HuH-7 (cell line): ENCODE results near the gene ANKRD55.
"Not testable (repeated sequence)": the region's sequence is repeated elsewhere in the genome, so short reads cannot be mapped to it uniquely, and the experiment has no call there.

Source experiments
- DNase-seq: peaks from one replicate; pipeline ENCODE4 v3.0.0; 2011; ENCODE audit warnings: low spot score

ANKRD55 gene

GRCh38 chr5:56168066-56168478 is 65.1 kb downstream of the ANKRD55 start:
- no peak for DNase-seq

GRCh38 chr5:56167519-56167918 is 65.6 kb downstream of the ANKRD55 start:
- no peak for DNase-seq

DNA sequence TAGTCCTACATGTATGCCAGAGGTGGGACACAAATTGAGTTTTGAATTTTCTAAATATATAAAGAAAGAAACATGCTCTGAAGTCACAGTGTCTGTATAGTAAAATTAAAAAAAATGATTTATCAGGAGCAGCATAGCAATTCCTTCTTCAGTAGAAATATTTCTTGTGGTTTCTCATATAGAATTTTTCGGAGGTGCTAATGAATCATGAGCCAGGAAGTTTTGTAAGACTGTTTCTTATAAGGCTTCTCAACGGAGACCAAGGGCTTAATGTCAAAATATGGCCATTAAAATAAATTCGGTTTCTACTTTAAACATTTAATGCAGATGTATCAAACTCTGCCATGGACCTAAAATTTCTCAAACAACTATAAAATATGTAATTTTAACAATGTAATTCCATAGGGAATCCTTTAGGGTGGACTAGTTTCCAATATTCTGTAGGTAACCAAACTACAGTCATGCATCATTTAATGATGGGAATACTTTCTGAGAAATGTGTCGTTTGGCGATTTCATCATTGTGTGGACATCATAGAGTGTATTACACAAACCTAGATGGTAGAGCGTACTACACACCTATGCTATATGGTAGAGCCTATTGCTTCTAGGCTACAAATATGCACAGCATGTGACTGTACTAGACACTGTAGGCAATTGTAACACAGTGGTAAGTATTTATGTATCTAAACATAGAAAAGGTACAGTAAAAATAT is 66.3 kb downstream of the ANKRD55 start:
- DNase-seq, result no peak

- no peak for DNase-seq
These were observed 68.8 kb downstream of the ANKRD55 start for GRCh38 chr5:56164376-56164775.

- DNase-seq, result no peak
These were observed 71.2 kb downstream of the ANKRD55 start for GRCh38 chr5:56161927-56162326.

GRCh38 chr5:56161439-56161823 is 71.7 kb downstream of the ANKRD55 start:
- DNase-seq, result no peak

- peak; percentile 5 for DNase-seq
These were observed 72.2 kb downstream of the ANKRD55 start for GRCh38 chr5:56160723-56161438.

- no peak for DNase-seq
These were observed 73.6 kb downstream of the ANKRD55 start for GRCh38 chr5:56159521-56159947.

DNA sequence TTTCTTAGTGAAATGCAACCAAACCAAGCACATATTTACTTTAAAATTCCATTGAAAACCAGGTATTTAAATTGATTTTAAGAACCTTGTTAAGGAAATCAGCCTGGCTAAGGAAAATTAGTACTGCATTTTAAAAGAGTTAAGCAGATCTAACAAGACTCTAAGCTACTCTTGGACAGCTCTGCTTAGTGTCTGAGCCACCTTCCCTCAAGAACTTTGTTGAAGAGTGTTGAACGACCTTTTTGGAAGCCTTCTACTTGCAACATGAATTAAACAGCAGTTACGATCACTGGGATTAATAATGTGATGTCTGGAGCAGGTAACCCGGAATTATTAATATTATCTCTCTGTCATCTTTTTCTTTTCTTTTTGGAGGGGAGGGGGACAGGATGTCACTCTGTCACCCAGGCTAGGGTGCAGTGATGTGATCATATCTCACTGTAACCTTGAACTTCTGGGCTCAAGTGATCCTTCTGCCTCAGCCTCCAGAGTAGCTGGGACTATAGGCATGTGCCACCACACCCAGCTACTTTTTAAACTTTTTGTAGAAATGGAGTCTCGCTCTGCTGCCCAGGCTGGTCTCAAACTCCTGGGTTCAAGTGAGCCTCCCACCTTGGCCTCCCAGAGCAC is 74.7 kb downstream of the ANKRD55 start:
- no peak for DNase-seq

- DNase-seq, result not testable (repeated sequence)
These were observed 75.9 kb downstream of the ANKRD55 start for GRCh38 chr5:56157191-56157621.

DNA sequence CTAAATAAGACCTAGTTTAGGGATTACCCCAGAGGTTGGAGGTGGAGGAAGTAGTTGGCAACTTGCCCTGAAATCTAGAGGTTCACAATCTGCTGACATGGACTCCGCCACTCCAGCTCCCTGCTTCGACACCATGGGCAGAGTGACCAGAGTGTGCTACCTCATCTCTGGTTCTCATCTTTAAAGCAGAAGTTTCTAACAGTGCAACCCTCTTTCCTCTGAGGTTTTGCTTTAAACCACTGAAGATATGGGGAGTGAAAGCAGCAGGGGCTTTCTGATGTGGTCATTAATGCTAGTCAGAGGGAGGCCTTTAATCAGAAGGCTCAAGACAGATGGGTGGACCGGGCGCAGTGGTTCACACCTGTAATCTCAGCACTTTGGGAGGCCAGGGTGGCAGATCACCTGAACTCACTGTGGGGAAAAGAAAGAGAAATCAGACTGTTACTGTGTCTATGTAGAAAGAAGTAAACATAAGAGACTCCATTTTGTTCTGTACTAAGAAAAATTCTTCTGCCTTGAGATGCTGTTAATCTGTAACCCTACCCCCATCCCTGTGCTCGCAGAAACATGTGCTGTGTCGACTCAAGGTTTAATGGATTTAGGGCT is 76.4 kb downstream of the ANKRD55 start:
- DNase-seq, result not testable (repeated sequence)

DNA sequence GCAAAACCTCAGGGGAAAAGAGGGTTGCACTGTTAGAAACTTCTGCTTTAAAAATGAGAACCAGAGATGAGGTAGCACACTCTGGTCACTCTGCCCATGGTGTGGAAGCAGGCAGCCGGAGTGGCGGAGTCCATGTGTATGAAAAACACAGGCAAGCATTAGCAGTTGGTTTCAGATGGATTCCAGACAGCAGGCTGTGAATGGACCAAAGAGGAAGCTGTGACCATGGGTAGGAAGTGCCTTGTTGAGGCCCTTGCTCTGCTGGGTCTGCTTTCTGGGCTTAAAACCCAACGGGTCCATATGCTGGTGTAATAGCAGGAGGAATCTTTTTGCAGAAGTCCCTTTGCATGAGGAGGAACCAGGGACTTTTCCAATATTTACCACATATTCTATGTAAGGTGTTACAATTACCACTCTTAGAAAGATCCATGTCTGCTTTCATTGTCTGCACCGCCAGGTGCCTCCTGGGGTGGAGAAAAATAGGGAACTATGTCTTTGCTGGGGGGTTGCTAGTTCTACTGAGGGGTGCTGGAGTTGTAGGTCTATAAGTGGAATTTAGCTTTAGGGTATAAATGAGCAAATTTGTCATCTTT is 77.0 kb downstream of the ANKRD55 start:
- DNase-seq, result no peak

DNA sequence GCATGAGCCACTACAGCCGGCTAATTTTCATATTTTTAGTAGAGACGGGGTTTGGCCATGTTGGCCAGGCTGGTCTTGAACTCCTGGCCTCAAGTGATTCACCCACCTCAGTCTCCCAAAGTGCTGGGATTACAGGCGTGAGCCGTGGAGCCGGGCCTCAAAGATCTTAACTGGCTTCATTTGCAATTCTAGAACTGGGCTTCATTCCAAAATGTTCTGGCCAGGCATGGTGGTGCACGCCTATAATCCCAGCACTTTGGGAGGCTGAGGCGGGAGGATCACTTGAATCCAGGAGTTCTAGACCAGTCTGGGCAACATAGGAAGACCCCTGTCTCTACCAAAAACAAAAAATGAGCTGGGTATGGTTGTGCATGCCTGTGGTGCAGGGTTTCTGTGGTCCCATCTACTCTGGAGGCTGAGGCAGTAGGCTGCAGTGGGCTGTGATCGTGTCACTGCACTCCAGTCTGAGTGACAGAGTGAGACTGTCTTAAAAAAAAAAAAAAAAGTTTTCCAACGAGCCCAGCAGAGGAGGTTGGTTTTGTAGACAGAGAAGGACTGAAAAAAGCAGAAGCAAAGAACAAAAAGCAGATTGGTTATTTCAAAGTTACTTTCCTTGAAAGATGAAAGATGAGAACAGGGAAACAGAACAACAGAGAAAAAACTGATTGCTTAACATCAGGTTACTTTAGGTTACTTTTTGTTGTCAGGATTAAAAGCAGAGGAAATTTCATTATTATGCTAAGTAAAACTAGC is 78.2 kb downstream of the ANKRD55 start:
- no peak for DNase-seq

- no peak for DNase-seq
These were observed 80.7 kb downstream of the ANKRD55 start for GRCh38 chr5:56152437-56152836.

DNA sequence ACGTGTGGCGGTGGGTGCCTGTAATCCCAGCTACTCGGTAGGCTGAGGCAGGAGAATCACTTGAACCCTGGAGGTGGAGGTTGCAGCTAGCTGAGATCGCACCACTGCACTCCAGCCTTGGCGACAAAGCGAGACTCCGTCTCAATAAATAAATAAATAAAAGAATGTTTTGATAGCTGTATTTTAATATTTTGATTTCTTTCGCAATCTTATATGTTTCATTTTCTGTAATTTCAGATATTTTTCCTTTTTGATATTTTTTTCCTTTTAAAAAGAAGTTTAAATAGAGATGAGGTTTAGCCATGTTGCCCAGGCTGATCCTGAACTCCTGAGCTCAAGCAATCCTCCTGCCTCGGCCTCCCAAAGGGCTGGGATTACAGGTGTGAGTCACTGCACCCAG is 82.4 kb downstream of the ANKRD55 start:
- DNase-seq, result not testable (repeated sequence)

- DNase-seq, result no peak
These were observed 84.6 kb downstream of the ANKRD55 start for GRCh38 chr5:56148453-56148971.

DNA sequence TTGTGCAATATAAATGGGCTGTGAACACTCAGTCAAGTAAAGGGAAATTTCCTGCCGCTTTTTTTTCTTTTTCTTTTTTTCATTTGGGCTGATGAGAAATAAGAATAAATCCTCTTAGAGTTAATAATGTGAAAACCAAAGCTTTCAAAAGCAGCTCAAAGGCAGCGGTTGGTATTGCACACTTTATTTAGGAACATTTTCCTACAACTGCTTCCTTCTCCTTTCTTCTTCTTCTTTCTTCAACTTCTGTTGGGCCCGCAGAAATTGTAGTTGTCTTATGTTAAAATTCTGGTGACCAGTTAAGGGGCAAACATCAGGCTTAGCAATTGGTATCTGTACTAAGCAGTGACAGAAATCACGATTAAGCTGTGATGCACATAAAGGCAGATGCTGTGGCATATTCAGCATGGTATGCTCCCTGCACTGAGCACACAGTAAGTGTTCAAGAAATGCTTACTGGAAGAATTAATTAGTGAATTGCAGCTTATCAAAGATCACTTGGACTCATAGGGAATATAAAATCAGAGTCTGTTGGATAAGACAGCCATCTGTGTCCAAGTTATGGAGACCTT is 85.4 kb downstream of the ANKRD55 start:
- DNase-seq, result no peak

GRCh38 chr5:56147106-56147505 is 86.0 kb downstream of the ANKRD55 start:
- no peak for DNase-seq

- no peak for DNase-seq
These were observed 86.5 kb downstream of the ANKRD55 start for GRCh38 chr5:56146674-56147073.

DNA sequence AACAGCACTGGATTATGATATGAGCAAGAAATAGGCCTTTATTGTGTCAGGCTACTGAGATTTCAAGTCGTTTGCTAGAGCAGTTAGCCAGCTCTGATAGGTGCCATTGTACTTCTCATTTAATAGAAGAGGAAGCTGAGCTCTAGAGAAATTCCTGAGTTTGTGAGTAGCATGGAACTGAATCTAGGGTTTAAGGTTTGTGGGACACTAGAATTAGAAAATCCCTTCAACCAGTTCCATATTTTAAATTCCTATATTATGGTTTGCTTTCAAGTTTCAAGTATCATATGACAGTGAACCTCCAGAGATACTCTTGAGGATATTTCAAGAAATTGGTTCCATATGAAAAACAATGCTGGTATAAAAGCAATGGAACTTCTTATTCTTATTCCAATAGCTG is 87.6 kb downstream of the ANKRD55 start:
- DNase-seq, result no peak

GRCh38 chr5:56145106-56145505 is 88.0 kb downstream of the ANKRD55 start:
- no peak for DNase-seq
